ENCODE results near the gene FOXRED1. TPM values are rescaled to one million over a fixed set of nuclear protein-coding genes. Genes with fewer than 3 reads are reported as not detected.

FOXRED1 gene
- total and polyA plus RNA-seq, 9 of the 15 experiments (the other 6 are each of a cell fraction or from before 2014, with no cell fraction given): 14.1 to 94.4 (median 53.1) TPM

DNA sequence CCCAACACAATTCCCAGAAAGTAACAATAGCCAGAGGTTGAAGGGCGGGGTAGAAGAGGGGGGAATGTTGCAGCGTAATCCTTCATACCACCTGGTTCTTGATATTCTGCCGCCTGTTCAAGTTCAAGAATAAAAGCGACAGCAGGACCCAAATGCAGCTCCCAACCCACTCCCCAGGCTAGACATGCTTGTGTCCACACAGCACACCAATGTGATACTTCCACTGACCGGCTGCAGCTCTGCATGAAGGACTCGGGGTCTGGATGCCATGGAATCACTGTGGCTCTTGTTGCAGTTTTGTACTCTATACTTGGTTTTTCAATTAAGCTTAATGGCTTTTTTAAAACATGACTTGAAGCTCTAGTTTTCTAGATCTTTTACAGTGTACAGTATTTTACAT is 6.7 kb upstream of the FOXRED1 start (continued):
- TF ChIP-seq, protein P1, sequence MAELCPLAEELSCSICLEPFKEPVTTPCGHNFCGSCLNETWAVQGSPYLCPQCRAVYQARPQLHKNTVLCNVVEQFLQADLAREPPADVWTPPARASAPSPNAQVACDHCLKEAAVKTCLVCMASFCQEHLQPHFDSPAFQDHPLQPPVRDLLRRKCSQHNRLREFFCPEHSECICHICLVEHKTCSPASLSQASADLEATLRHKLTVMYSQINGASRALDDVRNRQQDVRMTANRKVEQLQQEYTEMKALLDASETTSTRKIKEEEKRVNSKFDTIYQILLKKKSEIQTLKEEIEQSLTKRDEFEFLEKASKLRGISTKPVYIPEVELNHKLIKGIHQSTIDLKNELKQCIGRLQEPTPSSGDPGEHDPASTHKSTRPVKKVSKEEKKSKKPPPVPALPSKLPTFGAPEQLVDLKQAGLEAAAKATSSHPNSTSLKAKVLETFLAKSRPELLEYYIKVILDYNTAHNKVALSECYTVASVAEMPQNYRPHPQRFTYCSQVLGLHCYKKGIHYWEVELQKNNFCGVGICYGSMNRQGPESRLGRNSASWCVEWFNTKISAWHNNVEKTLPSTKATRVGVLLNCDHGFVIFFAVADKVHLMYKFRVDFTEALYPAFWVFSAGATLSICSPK (IDR thresholded peaks at IDR 0.05; ENCODE audit: borderline replicate concordance): no peak
- no peak for TF ChIP-seq C11orf30 (IDR thresholded peaks at IDR 0.05; ENCODE audit: low read depth)
- no peak for TF ChIP-seq SRSF9 (IDR thresholded peaks at IDR 0.05; ENCODE audit: borderline replicate concordance, low read depth, low read length)
- TF ChIP-seq STAG1 (CRISPR knock-in tag; IDR thresholded peaks at IDR 0.05; ENCODE audit: borderline replicate concordance): no peak
- peak; percentile 47 for TF ChIP-seq POLR2B (IDR thresholded peaks at IDR 0.05; ENCODE audit: low read depth, partially characterized antibody)
- TF ChIP-seq KLF1 (tag; IDR thresholded peaks at IDR 0.05): no peak
- TF ChIP-seq ZNF584 (CRISPR knock-in tag; IDR thresholded peaks at IDR 0.05; ENCODE audit: low read depth): no peak
- TF ChIP-seq, protein P2, sequence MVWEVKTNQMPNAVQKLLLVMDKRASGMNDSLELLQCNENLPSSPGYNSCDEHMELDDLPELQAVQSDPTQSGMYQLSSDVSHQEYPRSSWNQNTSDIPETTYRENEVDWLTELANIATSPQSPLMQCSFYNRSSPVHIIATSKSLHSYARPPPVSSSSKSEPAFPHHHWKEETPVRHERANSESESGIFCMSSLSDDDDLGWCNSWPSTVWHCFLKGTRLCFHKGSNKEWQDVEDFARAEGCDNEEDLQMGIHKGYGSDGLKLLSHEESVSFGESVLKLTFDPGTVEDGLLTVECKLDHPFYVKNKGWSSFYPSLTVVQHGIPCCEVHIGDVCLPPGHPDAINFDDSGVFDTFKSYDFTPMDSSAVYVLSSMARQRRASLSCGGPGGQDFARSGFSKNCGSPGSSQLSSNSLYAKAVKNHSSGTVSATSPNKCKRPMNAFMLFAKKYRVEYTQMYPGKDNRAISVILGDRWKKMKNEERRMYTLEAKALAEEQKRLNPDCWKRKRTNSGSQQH (CRISPR knock-in tag; IDR thresholded peaks at IDR 0.05): peak; percentile 51; the same call in 1 of the 2 replicates
- TF ChIP-seq TEAD4 (IDR thresholded peaks at IDR 0.05; ENCODE audit: low read length): no peak
- no peak for TF ChIP-seq TEAD4 (CRISPR knock-in tag; IDR thresholded peaks at IDR 0.05; ENCODE audit: borderline replicate concordance)
- TF ChIP-seq, protein P3, sequence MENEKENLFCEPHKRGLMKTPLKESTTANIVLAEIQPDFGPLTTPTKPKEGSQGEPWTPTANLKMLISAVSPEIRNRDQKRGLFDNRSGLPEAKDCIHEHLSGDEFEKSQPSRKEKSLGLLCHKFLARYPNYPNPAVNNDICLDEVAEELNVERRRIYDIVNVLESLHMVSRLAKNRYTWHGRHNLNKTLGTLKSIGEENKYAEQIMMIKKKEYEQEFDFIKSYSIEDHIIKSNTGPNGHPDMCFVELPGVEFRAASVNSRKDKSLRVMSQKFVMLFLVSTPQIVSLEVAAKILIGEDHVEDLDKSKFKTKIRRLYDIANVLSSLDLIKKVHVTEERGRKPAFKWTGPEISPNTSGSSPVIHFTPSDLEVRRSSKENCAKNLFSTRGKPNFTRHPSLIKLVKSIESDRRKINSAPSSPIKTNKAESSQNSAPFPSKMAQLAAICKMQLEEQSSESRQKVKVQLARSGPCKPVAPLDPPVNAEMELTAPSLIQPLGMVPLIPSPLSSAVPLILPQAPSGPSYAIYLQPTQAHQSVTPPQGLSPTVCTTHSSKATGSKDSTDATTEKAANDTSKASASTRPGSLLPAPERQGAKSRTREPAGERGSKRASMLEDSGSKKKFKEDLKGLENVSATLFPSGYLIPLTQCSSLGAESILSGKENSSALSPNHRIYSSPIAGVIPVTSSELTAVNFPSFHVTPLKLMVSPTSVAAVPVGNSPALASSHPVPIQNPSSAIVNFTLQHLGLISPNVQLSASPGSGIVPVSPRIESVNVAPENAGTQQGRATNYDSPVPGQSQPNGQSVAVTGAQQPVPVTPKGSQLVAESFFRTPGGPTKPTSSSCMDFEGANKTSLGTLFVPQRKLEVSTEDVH (IDR thresholded peaks at IDR 0.05; ENCODE audit: low read depth, partially characterized antibody): peak; percentile 24
- no peak for TF ChIP-seq ZEB2 (IDR thresholded peaks at IDR 0.05)
- TF ChIP-seq, protein P4, sequence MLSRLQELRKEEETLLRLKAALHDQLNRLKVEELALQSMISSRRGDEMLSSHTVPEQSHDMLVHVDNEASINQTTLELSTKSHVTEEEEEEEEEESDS (CRISPR knock-in tag; IDR thresholded peaks at IDR 0.05): no peak
- TF ChIP-seq SUPT5H (IDR thresholded peaks at IDR 0.05): peak; percentile 22; the same call in 1 of the 2 replicates
- no peak for TF ChIP-seq BHLHE40 (IDR thresholded peaks at IDR 0.05; ENCODE audit: low read length)
- no peak for TF ChIP-seq NFRKB (IDR thresholded peaks at IDR 0.05; ENCODE audit: low read depth)
- TF ChIP-seq, protein P5, sequence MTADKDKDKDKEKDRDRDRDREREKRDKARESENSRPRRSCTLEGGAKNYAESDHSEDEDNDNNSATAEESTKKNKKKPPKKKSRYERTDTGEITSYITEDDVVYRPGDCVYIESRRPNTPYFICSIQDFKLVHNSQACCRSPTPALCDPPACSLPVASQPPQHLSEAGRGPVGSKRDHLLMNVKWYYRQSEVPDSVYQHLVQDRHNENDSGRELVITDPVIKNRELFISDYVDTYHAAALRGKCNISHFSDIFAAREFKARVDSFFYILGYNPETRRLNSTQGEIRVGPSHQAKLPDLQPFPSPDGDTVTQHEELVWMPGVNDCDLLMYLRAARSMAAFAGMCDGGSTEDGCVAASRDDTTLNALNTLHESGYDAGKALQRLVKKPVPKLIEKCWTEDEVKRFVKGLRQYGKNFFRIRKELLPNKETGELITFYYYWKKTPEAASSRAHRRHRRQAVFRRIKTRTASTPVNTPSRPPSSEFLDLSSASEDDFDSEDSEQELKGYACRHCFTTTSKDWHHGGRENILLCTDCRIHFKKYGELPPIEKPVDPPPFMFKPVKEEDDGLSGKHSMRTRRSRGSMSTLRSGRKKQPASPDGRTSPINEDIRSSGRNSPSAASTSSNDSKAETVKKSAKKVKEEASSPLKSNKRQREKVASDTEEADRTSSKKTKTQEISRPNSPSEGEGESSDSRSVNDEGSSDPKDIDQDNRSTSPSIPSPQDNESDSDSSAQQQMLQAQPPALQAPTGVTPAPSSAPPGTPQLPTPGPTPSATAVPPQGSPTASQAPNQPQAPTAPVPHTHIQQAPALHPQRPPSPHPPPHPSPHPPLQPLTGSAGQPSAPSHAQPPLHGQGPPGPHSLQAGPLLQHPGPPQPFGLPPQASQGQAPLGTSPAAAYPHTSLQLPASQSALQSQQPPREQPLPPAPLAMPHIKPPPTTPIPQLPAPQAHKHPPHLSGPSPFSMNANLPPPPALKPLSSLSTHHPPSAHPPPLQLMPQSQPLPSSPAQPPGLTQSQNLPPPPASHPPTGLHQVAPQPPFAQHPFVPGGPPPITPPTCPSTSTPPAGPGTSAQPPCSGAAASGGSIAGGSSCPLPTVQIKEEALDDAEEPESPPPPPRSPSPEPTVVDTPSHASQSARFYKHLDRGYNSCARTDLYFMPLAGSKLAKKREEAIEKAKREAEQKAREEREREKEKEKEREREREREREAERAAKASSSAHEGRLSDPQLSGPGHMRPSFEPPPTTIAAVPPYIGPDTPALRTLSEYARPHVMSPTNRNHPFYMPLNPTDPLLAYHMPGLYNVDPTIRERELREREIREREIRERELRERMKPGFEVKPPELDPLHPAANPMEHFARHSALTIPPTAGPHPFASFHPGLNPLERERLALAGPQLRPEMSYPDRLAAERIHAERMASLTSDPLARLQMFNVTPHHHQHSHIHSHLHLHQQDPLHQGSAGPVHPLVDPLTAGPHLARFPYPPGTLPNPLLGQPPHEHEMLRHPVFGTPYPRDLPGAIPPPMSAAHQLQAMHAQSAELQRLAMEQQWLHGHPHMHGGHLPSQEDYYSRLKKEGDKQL (CRISPR knock-in tag; IDR thresholded peaks at IDR 0.05; ENCODE audit: borderline replicate concordance): no peak
- 0 out of 2 replicates have a peak, but pooled peaks have one; percentile 35 for TF ChIP-seq RBFOX2 (IDR thresholded peaks at IDR 0.05; ENCODE audit: low read depth, low read length)

Data from K562 (cell line).